Natural killer cell (primary cell): ENCODE data around the gene PEAK3. TPM values are rescaled to one million over a fixed set of nuclear protein-coding genes. Genes with fewer than 3 reads are reported as not detected.

Source experiments
- ATAC-seq, 3 donors: fragments of 150-1000 bp in 2 of 3; fragments of 200-7000 bp in 1 of 3; cut with Tn5 transposase; 1 replicate in 1 of 3; 2 replicates in 2 of 3; pipeline ENCODE4 v1.10.0; 2021; ENCODE audit warnings: mild to moderate bottlenecking in 2 of 3, moderate library complexity in 2 of 3
- DNase-seq, 2 donors: peaks; one replicate each; pipeline versions ENCODE4 v3.0.0 to v3.0.0-alpha.2; 2013 to 2021; ENCODE audit warnings: mixed read lengths in 1 of 2
- H3K27ac ChIP-seq: one replicate; pipeline ENCODE4 v1.5.1; 2013; ENCODE audit warnings: mild to moderate bottlenecking, low read length
- H3K27me3 ChIP-seq: one replicate; pipeline ENCODE4 v1.6.1; 2013; ENCODE audit warnings: low read length; ENCODE audit not compliant: control insufficient read depth, insufficient read depth
- H3K36me3 ChIP-seq: one replicate; pipeline ENCODE4 v1.6.1; 2013; ENCODE audit warnings: low read length; ENCODE audit not compliant: control insufficient read depth, insufficient read depth
- H3K4me1 ChIP-seq: one replicate; pipeline ENCODE4 v1.6.1; 2013; ENCODE audit warnings: low read length; ENCODE audit not compliant: control insufficient read depth, insufficient read depth
- H3K4me3 ChIP-seq: one replicate; pipeline ENCODE4 v1.5.1; 2013; ENCODE audit warnings: low read length
- H3K9me3 ChIP-seq: one replicate; pipeline ENCODE4 v1.6.1; 2013; ENCODE audit warnings: low read length; ENCODE audit not compliant: control insufficient read depth, insufficient read depth
- H3K27ac Mint-ChIP-seq, 2 donors: one replicate each; pipeline ENCODE4 v1.8.0; 2022; ENCODE audit warnings: mild to moderate bottlenecking in 2 of 2, mixed read lengths in 2 of 2, moderate library complexity in 1 of 2
- H3K27me3 Mint-ChIP-seq, 2 donors: one replicate each; pipeline ENCODE4 v1.8.0; 2022; ENCODE audit warnings: low read depth in 2 of 2, mixed read lengths in 2 of 2
- H3K36me3 Mint-ChIP-seq: one replicate; pipeline ENCODE4 v1.8.0; 2022; ENCODE audit warnings: mixed read lengths
- H3K4me1 Mint-ChIP-seq, 2 donors: one replicate each; pipeline ENCODE4 v1.8.0; 2022; ENCODE audit warnings: mixed read lengths in 2 of 2
- H3K4me3 Mint-ChIP-seq: one replicate; pipeline ENCODE4 v1.8.0; 2022; ENCODE audit warnings: mild to moderate bottlenecking, moderate library complexity, mixed read lengths
- H3K9me3 Mint-ChIP-seq, 2 donors: one replicate each; pipeline ENCODE4 v1.8.0; 2022; ENCODE audit warnings: mixed read lengths in 2 of 2
- CTCF ChIP-seq: fragments of 200-600 bp; IDR thresholded peaks from one replicate; pipeline ENCODE4 v1.8.0; 2022; ENCODE audit warnings: antibody characterized with exemption
- WGBS: methylation state at CpG from one replicate; pipeline ENCODE4 v1.1.7; 2013; ENCODE audit warnings: missing lambda C conversion rate; ENCODE audit not compliant: insufficient coverage; 5-methylcytosine and 5-hydroxymethylcytosine counted together
- intact Hi-C: fragments of 100-400 bp; cut with micrococcal nuclease; formaldehyde crosslinking; loops from one replicate; pipeline ENCODE4 v1.14.2; 2022
- total RNA-seq, 4 donors: library from RNA; stranded (reverse); fragments of 120-200 nt in 1 of 4; gene quantifications; one replicate each; pipeline versions ENCODE4 v1.2.3 to v1.2.4, GENCODE V29; 2013 to 2022

Gene PEAK3
- total RNA-seq, 3 donors from 2014 or later (not counting 1 experiment from before 2014, with no cell fraction given) = 5.7 to 9.5 (median 8.4) TPM

GRCh38 chr19:2278459-2279158 is 3.4 kb downstream of the PEAK3 start:
- peaks cover 49% of the 10 kb centered on the region for H3K4me1 ChIP-seq
- H3K4me3 Mint-ChIP-seq = peak overlapping the region; percentile 37

GRCh38 chr19:2277138-2277537 is 4.8 kb downstream of the PEAK3 start:
- Mint-ChIP-seq H3K9me3 (no peaks in the 10 kb centered on the region), H3K27ac (peak overlapping the region; percentile 23 to 51), H3K27me3 (no peaks in the 10 kb centered on the region), H3K36me3 (no peaks in the 10 kb centered on the region), H3K4me1 (peaks cover 22 to 50% of the 10 kb centered on the region in 2 donors), H3K4me3 (peak overlapping the region; percentile 59)
- intact Hi-C loops = loop anchor here (10.0 kb wide), 1 partner anchor 48 kb away; the partner anchor contains the start of genes LSM7 and SPPL2B
- H3K9me3 ChIP-seq = no peaks in the 10 kb centered on the region
- WGBS = 91% methylated on average over 8 of the region's 9 CpGs
- H3K36me3 ChIP-seq = peaks cover 13% of the 10 kb centered on the region
- peaks cover 52% of the 10 kb centered on the region for H3K4me1 ChIP-seq
- H3K27me3 ChIP-seq = no peaks in the 10 kb centered on the region
- DNase-seq (peak in 1 of 2 donors; percentile 20), ATAC-seq (no peak)
- TF ChIP-seq CTCF = no peak
- no peak overlapping the region for H3K4me3 ChIP-seq
- no peak overlapping the region for H3K27ac ChIP-seq

More at GRCh38 chr19:2278459-2279158, 3.4 kb downstream of the PEAK3 start:
- no peak for TF ChIP-seq CTCF
- Histone ChIP-seq H3K4me3 (no peak overlapping the region), H3K9me3 (no peaks in the 10 kb centered on the region), H3K27ac (no peak overlapping the region), H3K36me3 (peaks cover 4% of the 10 kb centered on the region), H3K27me3 (no peaks in the 10 kb centered on the region)
- H3K27me3 Mint-ChIP-seq = no peaks in the 10 kb centered on the region
- ATAC-seq = no peak
- H3K36me3 Mint-ChIP-seq = no peaks in the 10 kb centered on the region
- H3K4me1 Mint-ChIP-seq = peaks cover 29 to 51% of the 10 kb centered on the region in 2 donors
- intact Hi-C loops = loop anchor here (10.0 kb wide), 1 partner anchor 46 kb away; the partner anchor contains the start of genes LSM7 and SPPL2B
- H3K27ac Mint-ChIP-seq = peak overlapping the region; percentile 51 to 62
- peak in 1 of 2 donors; percentile 22 for DNase-seq
- WGBS = 95% methylated on average over 33 of the region's 33 CpGs
- H3K9me3 Mint-ChIP-seq = no peaks in the 10 kb centered on the region

GRCh38 chr19:2276429-2276986 is 5.5 kb downstream of the PEAK3 start:
- no peaks in the 10 kb centered on the region for H3K36me3 Mint-ChIP-seq
- peak overlapping the region; percentile 16 to 51 for H3K27ac Mint-ChIP-seq
- no peaks in the 10 kb centered on the region for H3K9me3 ChIP-seq
- 95% methylated on average over 28 of the region's 28 CpGs for WGBS
- TF ChIP-seq CTCF = no peak
- intact Hi-C loops = loop anchor here (10.0 kb wide), 1 partner anchor 48 kb away; the partner anchor contains the start of genes LSM7 and SPPL2B
- peaks cover 52% of the 10 kb centered on the region for H3K4me1 ChIP-seq
- peaks cover 18% of the 10 kb centered on the region for H3K36me3 ChIP-seq
- peaks cover 23 to 50% of the 10 kb centered on the region in 2 donors for H3K4me1 Mint-ChIP-seq
- H3K4me3 Mint-ChIP-seq = no peak overlapping the region
- DNase-seq (no peak), ATAC-seq (no peak)
- no peak overlapping the region for H3K4me3 ChIP-seq
- H3K27ac ChIP-seq = no peak overlapping the region
- no peaks in the 10 kb centered on the region for H3K27me3 Mint-ChIP-seq
- H3K9me3 Mint-ChIP-seq = no peaks in the 10 kb centered on the region
- H3K27me3 ChIP-seq = no peaks in the 10 kb centered on the region
